HepG2 (cell line): ENCODE data around the gene MAPK12. TPM values are rescaled to one million over a fixed set of nuclear protein-coding genes. Genes with fewer than 3 reads are reported as not detected.
A peak's percentile ranks its signal among the peaks of the same experiment; 100 is the strongest.

Source experiments
- ARNTL ChIP-seq: sonication (generic); formaldehyde crosslinking; IDR thresholded peaks from 2 replicates; pipeline ENCODE4 v1.4.0; 2020; ENCODE audit warnings: mild to moderate bottlenecking, missing genetic modification reagents
- GTF3A ChIP-seq: sonication (generic); formaldehyde crosslinking; conservative IDR thresholded peaks from 2 replicates; pipeline ENCODE4 v1.4.0; 2020; ENCODE audit warnings: mild to moderate bottlenecking, missing genetic modification reagents
- JUN ChIP-seq: sonication (generic); formaldehyde crosslinking; IDR thresholded peaks from 2 replicates; pipeline ENCODE4 v1.4.0; 2020; ENCODE audit warnings: mild to moderate bottlenecking, missing genetic modification reagents
- PATZ1 ChIP-seq: sonication (generic); formaldehyde crosslinking; IDR thresholded peaks from 2 replicates; pipeline ENCODE4 v1.4.0; 2020; ENCODE audit warnings: missing genetic modification reagents
- RBFOX2 ChIP-seq: fragments of 200-400 bp; formaldehyde crosslinking; IDR thresholded peaks from 2 replicates; pipeline ENCODE4 v1.6.1; 2017; ENCODE audit warnings: low read depth, mild to moderate bottlenecking, low read length
- SNAPC4 ChIP-seq: sonication (generic); formaldehyde crosslinking; IDR thresholded peaks from 2 replicates; pipeline ENCODE4 v1.4.0; 2020; ENCODE audit warnings: mild to moderate bottlenecking, missing genetic modification reagents
- SP5 ChIP-seq: IDR thresholded peaks from 2 replicates; pipeline ENCODE4 v1.6.1; 2016; ENCODE audit warnings: low read depth, borderline replicate concordance
- TARDBP ChIP-seq: sonication (generic); formaldehyde crosslinking; IDR thresholded peaks from 2 replicates; pipeline ENCODE4 v1.8.0; 2022; ENCODE audit warnings: mild to moderate bottlenecking, missing genetic modification reagents
- TBX2 ChIP-seq: sonication (generic); formaldehyde crosslinking; IDR thresholded peaks from 2 replicates; pipeline ENCODE4 v1.5.0; 2020; ENCODE audit warnings: missing genetic modification reagents, mild to moderate bottlenecking, borderline replicate concordance
- ZNF337 ChIP-seq: sonication (generic); formaldehyde crosslinking; IDR thresholded peaks from 2 replicates; pipeline ENCODE4 v1.5.1; 2020; ENCODE audit warnings: missing genetic modification reagents, low read depth, mild to moderate bottlenecking, borderline replicate concordance
- ZNF343 ChIP-seq: sonication (generic); formaldehyde crosslinking; IDR thresholded peaks from 2 replicates; pipeline ENCODE4 v1.4.0; 2020; ENCODE audit warnings: mild to moderate bottlenecking, missing genetic modification reagents
- ZNF350 ChIP-seq: sonication (generic); formaldehyde crosslinking; IDR thresholded peaks from 2 replicates; pipeline ENCODE4 v1.4.0; 2020; ENCODE audit warnings: mild to moderate bottlenecking, low read depth, missing genetic modification reagents, borderline replicate concordance
- ZNF747 ChIP-seq: sonication (generic); formaldehyde crosslinking; IDR thresholded peaks from 2 replicates; pipeline ENCODE4 v1.8.1; 2023; ENCODE audit warnings: missing genetic modification reagents, mild to moderate bottlenecking, borderline replicate concordance
- ZNF782 ChIP-seq: sonication (generic); formaldehyde crosslinking; IDR thresholded peaks from 2 replicates; pipeline ENCODE4 v1.4.0; 2020; ENCODE audit warnings: missing genetic modification reagents, mild to moderate bottlenecking, borderline replicate concordance
- ZSCAN9 ChIP-seq: IDR thresholded peaks from 2 replicates; pipeline ENCODE4 v1.6.1; 2016; ENCODE audit warnings: borderline replicate concordance
- polyA plus RNA-seq, 8 experiments: library from polyadenylated mRNA; depleted of rRNA in 3 of 8; stranded (reverse) in 7 of 8; unstranded in 1 of 8; fragments of >200 nt; fragmentation: Illumina TruSeq in 4 of 8; extraction: Trizol in 4 of 8; gene quantifications; 2 replicates each; pipeline versions ENCODE4 v1.2.1 to v1.2.3, GENCODE V29; 2011 to 2016; ENCODE audit warnings: low read depth in 4 of 8, missing spikeins in 1 of 8, mixed read lengths in 1 of 8; ENCODE audit not compliant: insufficient read depth in 1 of 8
- total RNA-seq, 5 experiments: library from RNA; depleted of rRNA; stranded (reverse); fragments of >200 nt; fragmentation: Illumina TruSeq; extraction: Trizol; gene quantifications; 2 replicates each; pipeline ENCODE4 v1.2.3, GENCODE V29; 2016; ENCODE audit warnings: low read depth in 1 of 5

The MAPK12 gene
- total and polyA plus RNA-seq, 2 of the 13 experiments (the other 11 are each of a cell fraction or from before 2014, with no cell fraction given), result 22.2 to 23.3 TPM

- TF ChIP-seq ZSCAN9 (CRISPR knock-in tag), result no peak
- no peak for TF ChIP-seq ZNF350 (CRISPR knock-in tag)
- TF ChIP-seq ZNF337 (CRISPR knock-in tag), result no peak
- 0 out of 2 replicates have a peak, but pooled peaks have one; percentile 23 for TF ChIP-seq ARNTL (CRISPR knock-in tag)
- peak; percentile 33; the same call in 1 of the 2 replicates for TF ChIP-seq PATZ1
- 0 out of 2 replicates have a peak, but pooled peaks have one; percentile 25 for TF ChIP-seq ZNF747
- 0 out of 2 replicates have a peak, but pooled peaks have one; percentile 17 for TF ChIP-seq TARDBP (CRISPR knock-in tag)
- no peak for TF ChIP-seq SNAPC4 (CRISPR knock-in tag)
- TF ChIP-seq RBFOX2, result peak; percentile 42; the same call in 1 of the 2 replicates
- 0 out of 2 replicates have a peak, but pooled peaks have one; percentile 38 for TF ChIP-seq ZNF343
- no peak for TF ChIP-seq GTF3A (CRISPR knock-in tag)
- no peak for TF ChIP-seq ZNF782 (CRISPR knock-in tag)
- TF ChIP-seq SP5 (CRISPR knock-in tag), result peak; percentile 80
- TF ChIP-seq JUN, result no peak
- peak; percentile 30; the same call in 1 of the 2 replicates for TF ChIP-seq TBX2 (CRISPR knock-in tag)
Measured at GRCh38 chr22:50296658-50297490, 35.4 kb upstream of the MAPK12 start (continued).
